ENCODE data around the gene KCNC1.

KCNC1 gene

GRCh38 chr11:17775035-17775348 is 40.4 kb downstream of the KCNC1 start:
- TF ChIP-seq CTCF (IDR thresholded peaks at IDR 0.05; ENCODE audit: insufficient read depth, missing control alignments), result no peak
- FAIRE-seq, result no peak
- DNase-seq (ENCODE audit: insufficient read length, low spot score), result no peak

- no peak for FAIRE-seq
- no peak for TF ChIP-seq CTCF (IDR thresholded peaks at IDR 0.05; ENCODE audit: insufficient read depth, missing control alignments)
- DNase-seq (ENCODE audit: insufficient read length, low spot score), result no peak
These were observed 41.1 kb downstream of the KCNC1 start for GRCh38 chr11:17775507-17776211.

- FAIRE-seq (no peak), DNase-seq (ENCODE audit: insufficient read length, low spot score) (no peak)
- no peak for TF ChIP-seq CTCF (IDR thresholded peaks at IDR 0.05; ENCODE audit: insufficient read depth, missing control alignments)
These were observed 41.8 kb downstream of the KCNC1 start for GRCh38 chr11:17776212-17776875.

- TF ChIP-seq CTCF (IDR thresholded peaks at IDR 0.05; ENCODE audit: insufficient read depth, missing control alignments), result no peak
- FAIRE-seq (no peak), DNase-seq (ENCODE audit: insufficient read length, low spot score) (no peak)
These were observed 42.6 kb downstream of the KCNC1 start for GRCh38 chr11:17777086-17777737.

- FAIRE-seq, result no peak
- no peak for TF ChIP-seq CTCF (IDR thresholded peaks at IDR 0.05; ENCODE audit: insufficient read depth, missing control alignments)
These were observed 43.1 kb downstream of the KCNC1 start for GRCh38 chr11:17777738-17778091.

GRCh38 chr11:17778352-17778751 is 43.8 kb downstream of the KCNC1 start:
- FAIRE-seq, result no peak

More at GRCh38 chr11:17777738-17778091, 43.1 kb downstream of the KCNC1 start:
- no peak for DNase-seq (ENCODE audit: insufficient read length, low spot score)

More at GRCh38 chr11:17778352-17778751, 43.8 kb downstream of the KCNC1 start:
- DNase-seq (ENCODE audit: insufficient read length, low spot score), result no peak
- no peak for TF ChIP-seq CTCF (IDR thresholded peaks at IDR 0.05; ENCODE audit: insufficient read depth, missing control alignments)
